HS-5 (cell line): ENCODE measurements around the gene NHSL1.
A peak's percentile ranks its signal among the peaks of the same experiment; 100 is the strongest.

ENCODE experiments used
- DNase-seq: peaks from one replicate; pipeline ENCODE4 v3.0.0-alpha.2; 2012; ENCODE audit warnings: low read depth

The NHSL1 gene

GRCh38 chr6:138494312-138494711 lies 5.0 kb downstream of the NHSL1 start:
- DNase-seq = no peak

GRCh38 chr6:138493413-138493812 lies 5.9 kb downstream of the NHSL1 start:
- no peak for DNase-seq

GRCh38 chr6:138492871-138493270 lies 6.4 kb downstream of the NHSL1 start:
- no peak for DNase-seq

GRCh38 chr6:138492113-138492512 lies 7.2 kb downstream of the NHSL1 start:
- DNase-seq = no peak

GRCh38 chr6:138491017-138491416 lies 8.3 kb downstream of the NHSL1 start:
- DNase-seq = no peak

- DNase-seq = no peak
These were observed 9.4 kb downstream of the NHSL1 start for GRCh38 chr6:138489846-138490245.

GRCh38 chr6:138487102-138487604 lies 12.1 kb downstream of the NHSL1 start:
- no peak for DNase-seq

- DNase-seq = no peak
These were observed 12.8 kb downstream of the NHSL1 start for GRCh38 chr6:138486249-138487101.

- DNase-seq = no peak
These were observed 13.6 kb downstream of the NHSL1 start for GRCh38 chr6:138485586-138486248.

- DNase-seq = no peak
These were observed 14.2 kb downstream of the NHSL1 start for GRCh38 chr6:138485005-138485545.

- DNase-seq = no peak
These were observed 15.1 kb downstream of the NHSL1 start for GRCh38 chr6:138484018-138484731.

- DNase-seq = no peak
These were observed 16.5 kb downstream of the NHSL1 start for GRCh38 chr6:138482816-138483215.

GRCh38 chr6:138480279-138480949 lies 18.9 kb downstream of the NHSL1 start:
- no peak for DNase-seq

- no peak for DNase-seq
These were observed 21.3 kb downstream of the NHSL1 start for GRCh38 chr6:138477913-138478539.

GRCh38 chr6:138476116-138476515 lies 23.2 kb downstream of the NHSL1 start:
- no peak for DNase-seq

- DNase-seq = no peak
These were observed 26.1 kb downstream of the NHSL1 start for GRCh38 chr6:138473144-138473543.

- peak; percentile 52 for DNase-seq
These were observed 30.8 kb downstream of the NHSL1 start for GRCh38 chr6:138468320-138469015.

- no peak for DNase-seq
These were observed 31.4 kb downstream of the NHSL1 start for GRCh38 chr6:138467901-138468300.

- DNase-seq = peak; percentile 94
These were observed 34.2 kb downstream of the NHSL1 start for GRCh38 chr6:138465007-138465645.

- DNase-seq = no peak
These were observed 35.2 kb downstream of the NHSL1 start for GRCh38 chr6:138464085-138464484.
